ENCODE data around the gene RPP14.

RPP14 gene

GRCh38 chr3:58359621-58360020 lies 53.6 kb downstream of the RPP14 start:
- DNase-seq: no peak

- DNase-seq: no peak
Measured at GRCh38 chr3:58361866-58362265, 55.8 kb downstream of the RPP14 start.

GRCh38 chr3:58366699-58367098 lies 60.7 kb downstream of the RPP14 start:
- no peak for DNase-seq

- DNase-seq: no peak
Measured at GRCh38 chr3:58369038-58369437, 63.0 kb downstream of the RPP14 start.
